Liver (tissue), 9 donors: ENCODE measurements around the gene NDUFA13. TPM values are rescaled to one million over a fixed set of nuclear protein-coding genes. Genes with fewer than 3 reads are reported as not detected.

Source experiments
- DNase-seq: peaks from one replicate; pipeline ENCODE4 v3.0.0-alpha.2; 2017; ENCODE audit warnings: low spot score
- H3K27ac ChIP-seq, 2 donors: one replicate each; pipeline ENCODE4 v1.7.0; 2013; ENCODE audit warnings: inconsistent platforms in 2 of 2, low read length in 2 of 2, control low read depth in 1 of 2, low read depth in 1 of 2, mild to moderate bottlenecking in 1 of 2
- H3K27me3 ChIP-seq, 4 donors: one replicate each; pipeline versions ENCODE4 v1.6.1 to v1.7.0; 2013; ENCODE audit warnings: low read length in 3 of 4, inconsistent platforms in 1 of 4, mild to moderate bottlenecking in 1 of 4, moderate library complexity in 1 of 4; ENCODE audit not compliant: control insufficient read depth in 4 of 4, insufficient read depth in 4 of 4
- H3K36me3 ChIP-seq, 4 donors: one replicate each; pipeline versions ENCODE4 v1.6.1 to v1.7.0; 2013; ENCODE audit warnings: low read length in 3 of 4, mild to moderate bottlenecking in 3 of 4, low read depth in 1 of 4, moderate library complexity in 1 of 4; ENCODE audit not compliant: control insufficient read depth in 4 of 4, insufficient read depth in 3 of 4
- H3K4me1 ChIP-seq, 4 donors: one replicate each; pipeline versions ENCODE4 v1.6.1 to v1.7.0; 2013; ENCODE audit warnings: low read length in 3 of 4, mild to moderate bottlenecking in 3 of 4, moderate library complexity in 1 of 4; ENCODE audit not compliant: control insufficient read depth in 4 of 4, insufficient read depth in 4 of 4
- H3K4me3 ChIP-seq, 3 donors: one replicate each; pipeline versions ENCODE4 v1.6.1 to v1.7.0; 2013; ENCODE audit warnings: low read length in 3 of 3, control low read depth in 1 of 3, low read depth in 1 of 3, mild to moderate bottlenecking in 1 of 3
- H3K9ac ChIP-seq, 2 donors: one replicate each; pipeline ENCODE4 v1.7.0; 2013; ENCODE audit warnings: low read length in 2 of 2, mild to moderate bottlenecking in 2 of 2, moderate library complexity in 2 of 2, control low read depth in 1 of 2, low read depth in 1 of 2
- H3K9me3 ChIP-seq, 4 donors: one replicate each; pipeline versions ENCODE4 v1.6.1 to v1.7.0; 2013; ENCODE audit warnings: low read length in 3 of 4; ENCODE audit not compliant: control insufficient read depth in 4 of 4
- CTCF ChIP-seq: fragments of 150-350 bp; IDR thresholded peaks from 2 replicates; pipeline ENCODE4 v1.5.1; 2017; ENCODE audit warnings: improper control_type of control experiment, low read depth, low read length; ENCODE audit not compliant: missing input control
- EGR1 ChIP-seq, 2 donors: IDR thresholded peaks; 2 replicates each; pipeline ENCODE4 v1.6.1; 2016 to 2018; ENCODE audit warnings: antibody characterized with exemption in 2 of 2, low read depth in 2 of 2
- FOXA1 ChIP-seq: IDR thresholded peaks from 2 replicates; pipeline ENCODE4 v1.6.1; 2016; ENCODE audit warnings: antibody characterized with exemption
- FOXA2 ChIP-seq: IDR thresholded peaks from 2 replicates; pipeline ENCODE4 v1.6.1; 2016; ENCODE audit warnings: antibody characterized with exemption
- GABPA ChIP-seq, 2 donors: IDR thresholded peaks in 1 of 2; conservative IDR thresholded peaks in 1 of 2; 2 replicates each; pipeline ENCODE4 v1.6.1; 2016; ENCODE audit warnings: antibody characterized with exemption in 2 of 2, mild to moderate bottlenecking in 1 of 2, moderate library complexity in 1 of 2
- HNF4A ChIP-seq, 2 donors: conservative IDR thresholded peaks; 2 replicates each; pipeline ENCODE4 v1.6.1; 2016; ENCODE audit warnings: antibody characterized with exemption in 2 of 2, mild to moderate bottlenecking in 2 of 2
- HNF4G ChIP-seq: IDR thresholded peaks from 2 replicates; pipeline ENCODE4 v1.6.1; 2016; ENCODE audit warnings: antibody characterized with exemption
- JUND ChIP-seq, 2 donors: IDR thresholded peaks; 2 replicates each; pipeline ENCODE4 v1.6.1; 2016; ENCODE audit warnings: antibody characterized with exemption in 2 of 2
- NR2F2 ChIP-seq: IDR thresholded peaks from 2 replicates; pipeline ENCODE4 v1.6.1; 2016; ENCODE audit warnings: antibody characterized with exemption
- RAD21 ChIP-seq, 2 donors: IDR thresholded peaks; 2 replicates each; pipeline ENCODE4 v1.6.1; 2016; ENCODE audit warnings: antibody characterized with exemption in 2 of 2, mild to moderate bottlenecking in 2 of 2
- REST ChIP-seq: IDR thresholded peaks from 2 replicates; pipeline ENCODE4 v1.6.1; 2016; ENCODE audit warnings: antibody characterized with exemption, mild to moderate bottlenecking
- RXRA ChIP-seq, 2 donors: IDR thresholded peaks; 2 replicates each; pipeline ENCODE4 v1.6.1; 2017 to 2018; ENCODE audit warnings: antibody characterized with exemption in 2 of 2, mild to moderate bottlenecking in 1 of 2
- SP1 ChIP-seq: IDR thresholded peaks from 2 replicates; pipeline ENCODE4 v1.6.1; 2018; ENCODE audit warnings: antibody characterized with exemption, mild to moderate bottlenecking
- TAF1 ChIP-seq: conservative IDR thresholded peaks from 2 replicates; pipeline ENCODE4 v1.6.1; 2016; ENCODE audit warnings: antibody characterized with exemption, mild to moderate bottlenecking
- YY1 ChIP-seq: IDR thresholded peaks from 2 replicates; pipeline ENCODE4 v1.6.1; 2016; ENCODE audit warnings: antibody characterized with exemption, mild to moderate bottlenecking
- WGBS: extraction: QIAGEN DNeasy Blood & Tissue Kit; methylation state at CpG from one replicate; pipeline ENCODE4 v1.1.7; 2013; 5-methylcytosine and 5-hydroxymethylcytosine counted together
- polyA plus RNA-seq, 2 donors: library from polyadenylated mRNA; stranded (reverse) in 1 of 2; unstranded in 1 of 2; fragments of 200-250 nt in 1 of 2; fragments of >200 nt in 1 of 2; fragmentation: Nextera tagmentation in 1 of 2; extraction: Ambion mirVana in 1 of 2; gene quantifications; one replicate each; pipeline versions ENCODE4 v1.2.1 to v1.2.3, GENCODE V29; 2013 to 2015
- total RNA-seq, 2 donors: library from RNA; depleted of rRNA; stranded (reverse); fragments of >200 nt; gene quantifications; one replicate each; pipeline ENCODE4 v1.2.3, GENCODE V29; 2014
- TF ChIP-seq, protein P1 (sequence below): IDR thresholded peaks from 2 replicates; pipeline ENCODE4 v1.6.1; 2016; ENCODE audit warnings: antibody characterized with exemption
- TF ChIP-seq, protein P2 (sequence below): IDR thresholded peaks from 2 replicates; pipeline ENCODE4 v1.6.1; 2016; ENCODE audit warnings: antibody characterized with exemption
- TF ChIP-seq, protein P3 (sequence below): IDR thresholded peaks from 2 replicates; pipeline ENCODE4 v1.6.1; 2016; ENCODE audit warnings: antibody characterized with exemption
- donor health status: healthy.
- donor health status: healthy.
- donor health status: healthy.
- donor health status: healthy.
- donor health status: healthy.

Gene NDUFA13
- 10 to 100 TPM; 45.3 to 80.6 TPM for total RNA-seq
- polyA plus RNA-seq: 100 to 1,000 TPM; 180 to 239 TPM

GRCh38 chr19:19515642-19516519, at the start of gene NDUFA13:
Gene NDUFA13, plus strand, starts transcription at chr19:19516225. Its CDS starts 14 bp downstream, at chr19:19516239.
- H3K27me3 ChIP-seq: no peaks in the 10 kb centered on the region
- H3K9me3 ChIP-seq: no peaks in the 10 kb centered on the region
- TF ChIP-seq HNF4G (no peak), FOXA2 (no peak), RAD21 (IDR thresholded peaks at IDR 0.05) (no peak), FOXA1 (no peak), RXRA (IDR thresholded peaks at IDR 0.05) (peak in 1 of 2 donors; percentile 12), REST (peak; percentile 43), HNF4A (conservative IDR thresholded peaks at IDR 0.05) (no peak), YY1 (peak; percentile 100), EGR1 (IDR thresholded peaks at IDR 0.05; ENCODE audit: low read depth in 2 of 2) (peak; percentile 26 to 52), NR2F2 (peak; percentile 45), TAF1 (peak; percentile 80), SP1 (no peak), GABPA (IDR thresholded peaks at IDR 0.05 in 1 of 2, conservative IDR thresholded peaks at IDR 0.05 in 1 of 2) (peak; percentile 94 to 96), CTCF (peak; percentile 7), JUND (IDR thresholded peaks at IDR 0.05) (no peak)
- TF ChIP-seq, protein P1, sequence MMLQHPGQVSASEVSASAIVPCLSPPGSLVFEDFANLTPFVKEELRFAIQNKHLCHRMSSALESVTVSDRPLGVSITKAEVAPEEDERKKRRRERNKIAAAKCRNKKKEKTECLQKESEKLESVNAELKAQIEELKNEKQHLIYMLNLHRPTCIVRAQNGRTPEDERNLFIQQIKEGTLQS: no peak
- TF ChIP-seq, protein P2, sequence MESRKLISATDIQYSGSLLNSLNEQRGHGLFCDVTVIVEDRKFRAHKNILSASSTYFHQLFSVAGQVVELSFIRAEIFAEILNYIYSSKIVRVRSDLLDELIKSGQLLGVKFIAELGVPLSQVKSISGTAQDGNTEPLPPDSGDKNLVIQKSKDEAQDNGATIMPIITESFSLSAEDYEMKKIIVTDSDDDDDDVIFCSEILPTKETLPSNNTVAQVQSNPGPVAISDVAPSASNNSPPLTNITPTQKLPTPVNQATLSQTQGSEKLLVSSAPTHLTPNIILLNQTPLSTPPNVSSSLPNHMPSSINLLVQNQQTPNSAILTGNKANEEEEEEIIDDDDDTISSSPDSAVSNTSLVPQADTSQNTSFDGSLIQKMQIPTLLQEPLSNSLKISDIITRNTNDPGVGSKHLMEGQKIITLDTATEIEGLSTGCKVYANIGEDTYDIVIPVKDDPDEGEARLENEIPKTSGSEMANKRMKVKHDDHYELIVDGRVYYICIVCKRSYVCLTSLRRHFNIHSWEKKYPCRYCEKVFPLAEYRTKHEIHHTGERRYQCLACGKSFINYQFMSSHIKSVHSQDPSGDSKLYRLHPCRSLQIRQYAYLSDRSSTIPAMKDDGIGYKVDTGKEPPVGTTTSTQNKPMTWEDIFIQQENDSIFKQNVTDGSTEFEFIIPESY: peak; percentile 33
- TF ChIP-seq, protein P3, sequence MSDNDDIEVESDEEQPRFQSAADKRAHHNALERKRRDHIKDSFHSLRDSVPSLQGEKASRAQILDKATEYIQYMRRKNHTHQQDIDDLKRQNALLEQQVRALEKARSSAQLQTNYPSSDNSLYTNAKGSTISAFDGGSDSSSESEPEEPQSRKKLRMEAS: peak; percentile 55
- H3K36me3 ChIP-seq: peaks cover 0 to 3% (median 0%) of the 10 kb centered on the region in 4 donors
- WGBS: 6% methylated on average over 61 of the region's 61 CpGs
- H3K4me3 ChIP-seq: peak within 1 kb of the TSS; percentile 56 to 98 (median 92)
- peak within 1 kb of the TSS; percentile 78 to 91 for H3K9ac ChIP-seq
- peaks cover 6 to 17% (median 11%) of the 10 kb centered on the region in 4 donors for H3K4me1 ChIP-seq
- H3K27ac ChIP-seq: peak within 1 kb of the TSS; percentile 81 to 84
- DNase-seq: peak; percentile 99
